ENCODE measurements around the gene TTC32.

Gene TTC32

GRCh38 chr2:19876751-19877150 lies 25.0 kb downstream of the TTC32 start:
- DNase-seq (ENCODE audit: low spot score): no peak

DNA sequence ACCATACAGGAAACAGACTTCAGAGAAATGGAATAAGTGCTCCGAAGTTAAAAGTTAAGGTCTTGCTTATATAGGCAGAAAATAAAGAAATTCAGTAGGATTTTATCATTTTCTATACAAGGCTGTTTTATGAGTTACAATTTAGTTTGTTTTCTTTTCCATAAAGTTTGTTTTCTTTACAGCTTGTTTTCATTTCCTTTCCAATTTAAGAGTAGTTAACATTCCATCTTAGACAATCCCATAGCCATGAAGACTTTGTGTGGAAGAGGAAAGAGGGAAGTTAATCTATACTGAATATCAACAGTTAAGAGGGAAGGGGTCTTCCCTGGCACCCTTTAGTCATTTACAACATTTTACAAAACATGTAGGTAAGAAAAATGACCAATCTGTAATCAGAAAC lies 26.5 kb downstream of the TTC32 start:
- DNase-seq (ENCODE audit: low spot score): no peak

- no peak for DNase-seq (ENCODE audit: low spot score)
Observed at GRCh38 chr2:19874726-19875125, 27.1 kb downstream of the TTC32 start.

DNA sequence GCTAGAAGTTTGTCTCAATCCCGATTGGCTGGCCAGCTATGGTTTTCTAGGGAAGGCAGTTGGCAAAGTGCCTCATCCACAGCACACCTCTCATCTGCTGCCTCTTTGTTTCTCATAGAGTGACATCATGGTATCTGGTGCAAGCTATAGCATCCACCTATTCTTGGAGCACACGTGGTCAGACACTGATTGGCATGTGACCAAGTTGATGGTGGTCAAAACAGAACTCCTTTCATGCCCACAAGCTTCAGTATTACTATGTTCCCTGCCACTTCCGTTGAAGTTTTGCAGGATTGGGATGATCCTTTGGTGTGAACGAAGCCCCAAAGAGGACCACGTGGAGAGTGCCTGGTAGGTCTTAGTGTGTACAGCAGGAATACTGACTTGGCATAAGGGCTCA lies 28.8 kb downstream of the TTC32 start:
- DNase-seq (ENCODE audit: low spot score): no peak

DNA sequence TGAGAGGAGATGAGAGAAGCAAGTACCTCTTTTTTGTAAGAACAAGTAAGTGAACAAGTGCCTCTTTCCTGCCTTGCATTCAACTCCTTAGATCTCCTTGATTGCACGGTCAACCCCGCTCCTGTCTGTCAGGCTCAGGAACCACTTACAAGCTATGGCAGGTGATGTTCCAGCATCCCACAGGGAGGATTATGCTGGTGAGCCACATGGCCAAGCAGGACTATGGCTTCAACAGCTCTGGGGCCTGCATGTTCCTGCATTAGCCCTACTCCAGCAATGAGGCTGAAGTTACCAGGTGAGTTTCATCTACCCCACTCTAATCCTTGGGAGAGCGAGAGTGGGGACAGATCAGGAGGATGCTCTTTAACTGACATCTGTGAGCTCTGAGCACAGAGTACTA lies 29.5 kb downstream of the TTC32 start:
- no peak for DNase-seq (ENCODE audit: low spot score)

DNA sequence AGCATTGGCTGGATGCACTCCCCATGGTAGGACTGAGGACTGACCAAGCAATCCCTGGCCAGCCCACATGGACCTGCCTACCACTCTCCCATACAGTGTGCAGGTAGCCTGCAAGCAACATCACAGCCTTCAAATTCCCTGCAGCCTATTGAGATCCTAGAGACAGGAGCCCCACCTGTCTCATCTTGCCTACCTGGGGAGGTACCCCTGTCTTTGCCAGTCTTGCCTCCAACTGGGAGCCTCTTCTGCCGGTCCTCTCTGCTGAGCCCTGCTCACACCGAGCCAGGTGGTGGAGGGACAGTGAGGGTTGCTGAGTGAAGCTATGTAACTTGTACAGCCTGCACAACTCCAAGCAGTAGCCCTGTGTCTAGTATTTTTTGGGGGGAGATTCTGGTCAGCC lies 29.9 kb downstream of the TTC32 start:
- DNase-seq (ENCODE audit: low spot score): no peak

DNA sequence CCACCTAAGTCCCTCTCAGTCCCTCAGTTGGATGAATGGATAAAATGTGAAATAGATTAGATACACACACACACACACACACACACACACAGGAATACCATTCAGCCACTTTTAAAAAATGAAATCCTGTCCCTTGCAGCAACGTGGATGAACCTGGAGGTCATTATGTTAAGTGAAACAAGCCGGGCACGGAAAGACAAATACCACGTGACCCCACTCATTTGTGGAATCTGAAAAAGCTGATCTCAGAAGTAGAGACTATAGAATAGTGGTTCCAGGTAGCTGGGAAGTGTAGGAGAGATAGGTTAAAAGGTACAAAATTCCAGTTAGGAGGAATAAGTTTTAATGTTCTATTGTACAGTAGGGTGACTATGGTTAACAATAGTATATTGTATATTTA lies 31.0 kb downstream of the TTC32 start:
- DNase-seq (ENCODE audit: low spot score): no peak

DNA sequence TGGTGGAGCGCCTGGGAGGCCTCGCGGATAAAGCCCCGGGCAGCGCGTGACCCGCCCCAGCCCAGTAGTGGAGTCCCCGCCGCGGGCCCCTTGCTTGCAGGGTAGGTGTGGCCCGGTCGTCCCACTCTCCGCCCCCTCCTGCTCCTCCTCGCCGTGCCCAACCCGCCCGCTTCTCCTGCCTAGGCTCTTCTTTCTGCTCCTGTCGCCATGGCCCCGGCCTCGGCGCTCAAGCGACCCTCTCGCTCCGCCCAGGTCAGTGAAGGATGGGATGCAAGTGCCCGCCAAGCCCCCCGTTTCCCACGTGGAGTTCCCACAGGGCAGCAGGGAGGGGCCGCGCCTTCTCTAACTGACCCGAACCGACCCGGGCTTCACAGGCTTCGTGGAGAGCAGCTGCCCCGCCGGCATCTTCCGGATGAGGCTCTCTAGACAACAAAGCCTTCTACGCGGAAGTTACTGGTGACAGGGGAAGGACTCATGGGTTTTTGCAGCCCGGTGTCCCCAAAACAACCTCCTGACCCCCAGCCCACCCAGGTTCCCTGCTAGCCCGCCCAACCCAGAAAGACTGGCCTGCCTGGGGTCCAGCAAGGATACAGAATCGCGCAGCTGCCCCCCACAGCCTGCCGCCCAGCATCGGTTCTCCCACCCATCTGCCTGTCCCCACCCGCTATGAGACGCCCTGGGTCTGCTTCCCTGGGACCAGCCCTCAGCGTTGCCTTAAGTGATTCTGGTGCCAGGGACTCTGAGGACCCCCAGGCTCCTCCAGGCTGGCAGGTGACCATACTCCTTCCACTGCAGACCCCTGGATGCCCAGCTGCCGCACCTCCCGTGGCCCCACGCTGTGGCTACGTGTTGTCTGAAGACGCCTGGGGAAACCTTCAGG lies 32.8 kb downstream of the TTC32 start:
- no peak for DNase-seq (ENCODE audit: low spot score)

- no peak for DNase-seq (ENCODE audit: low spot score)
Observed at GRCh38 chr2:19868224-19868623, 33.6 kb downstream of the TTC32 start.

GRCh38 chr2:19866771-19867170 lies 35.0 kb downstream of the TTC32 start:
- DNase-seq (ENCODE audit: low spot score): no peak

- no peak for DNase-seq (ENCODE audit: low spot score)
Observed at GRCh38 chr2:19865151-19865550, 36.6 kb downstream of the TTC32 start.

- no peak for DNase-seq (ENCODE audit: low spot score)
Observed at GRCh38 chr2:19864381-19864780, 37.4 kb downstream of the TTC32 start.

DNA sequence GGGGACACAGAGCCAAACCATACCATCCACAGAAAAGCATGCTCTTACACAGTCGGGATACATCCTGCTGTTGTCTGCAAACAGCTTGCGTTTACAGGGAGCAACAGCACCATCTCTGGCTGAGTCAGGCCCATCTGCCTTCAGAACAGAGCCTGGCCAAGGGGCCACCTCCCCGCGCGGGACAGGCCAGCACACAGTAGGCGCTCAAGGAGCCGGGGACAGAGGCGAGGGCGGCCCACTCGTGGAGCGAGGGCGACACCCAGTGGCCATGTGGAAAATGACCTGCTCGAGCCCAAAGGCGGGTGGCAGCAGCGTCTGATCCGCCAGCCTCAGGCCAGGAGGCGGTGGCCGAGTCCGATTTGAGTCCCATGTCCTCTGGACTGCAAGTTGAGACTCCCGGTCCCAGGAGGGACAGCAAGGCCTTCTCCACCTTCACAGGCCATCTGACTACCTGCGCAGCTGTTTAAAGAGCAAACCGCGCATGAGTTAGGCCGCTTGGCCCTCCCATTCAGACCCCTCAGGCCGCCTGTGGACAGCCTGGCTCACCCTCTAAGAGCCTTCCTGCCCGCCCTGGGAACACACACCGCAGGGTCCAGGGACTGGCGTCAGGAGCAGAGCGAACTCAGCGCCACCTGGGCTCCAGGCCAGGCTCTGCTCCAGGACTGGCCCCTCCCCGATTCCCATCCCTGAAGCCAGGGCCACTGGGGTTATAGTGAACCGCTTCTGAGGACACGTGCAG lies 38.3 kb downstream of the TTC32 start:
- DNase-seq (ENCODE audit: low spot score): peak; percentile 53

GRCh38 chr2:19861813-19862212 lies 40.0 kb downstream of the TTC32 start:
- DNase-seq (ENCODE audit: low spot score): no peak

- peak; percentile 34 for DNase-seq (ENCODE audit: low spot score)
Observed at GRCh38 chr2:19860022-19860421, 41.8 kb downstream of the TTC32 start.

- no peak for DNase-seq (ENCODE audit: low spot score)
Observed at GRCh38 chr2:19859565-19859964, 42.2 kb downstream of the TTC32 start.

DNA sequence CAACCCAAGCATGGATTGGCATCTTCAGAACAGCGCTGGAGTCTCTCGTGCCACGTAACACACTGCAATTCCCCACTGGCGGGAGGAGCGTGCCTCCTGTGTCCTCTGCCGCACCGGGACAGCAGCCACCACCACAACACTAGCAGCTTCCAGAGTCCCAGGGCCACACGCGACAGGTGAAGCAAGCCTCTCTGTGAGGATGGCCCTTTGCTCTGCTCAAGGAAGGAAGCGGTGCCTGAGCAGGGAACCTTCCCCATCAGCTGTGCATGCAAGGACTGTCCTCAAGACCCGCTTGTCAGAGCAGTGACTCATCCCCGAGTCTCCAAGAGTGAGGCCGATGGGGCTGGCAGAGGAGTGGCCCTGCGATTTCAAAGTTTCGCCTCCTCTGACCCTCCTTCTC lies 44.0 kb downstream of the TTC32 start:
- no peak for DNase-seq (ENCODE audit: low spot score)

GRCh38 chr2:19857100-19857499 lies 44.7 kb downstream of the TTC32 start:
- no peak for DNase-seq (ENCODE audit: low spot score)

DNA sequence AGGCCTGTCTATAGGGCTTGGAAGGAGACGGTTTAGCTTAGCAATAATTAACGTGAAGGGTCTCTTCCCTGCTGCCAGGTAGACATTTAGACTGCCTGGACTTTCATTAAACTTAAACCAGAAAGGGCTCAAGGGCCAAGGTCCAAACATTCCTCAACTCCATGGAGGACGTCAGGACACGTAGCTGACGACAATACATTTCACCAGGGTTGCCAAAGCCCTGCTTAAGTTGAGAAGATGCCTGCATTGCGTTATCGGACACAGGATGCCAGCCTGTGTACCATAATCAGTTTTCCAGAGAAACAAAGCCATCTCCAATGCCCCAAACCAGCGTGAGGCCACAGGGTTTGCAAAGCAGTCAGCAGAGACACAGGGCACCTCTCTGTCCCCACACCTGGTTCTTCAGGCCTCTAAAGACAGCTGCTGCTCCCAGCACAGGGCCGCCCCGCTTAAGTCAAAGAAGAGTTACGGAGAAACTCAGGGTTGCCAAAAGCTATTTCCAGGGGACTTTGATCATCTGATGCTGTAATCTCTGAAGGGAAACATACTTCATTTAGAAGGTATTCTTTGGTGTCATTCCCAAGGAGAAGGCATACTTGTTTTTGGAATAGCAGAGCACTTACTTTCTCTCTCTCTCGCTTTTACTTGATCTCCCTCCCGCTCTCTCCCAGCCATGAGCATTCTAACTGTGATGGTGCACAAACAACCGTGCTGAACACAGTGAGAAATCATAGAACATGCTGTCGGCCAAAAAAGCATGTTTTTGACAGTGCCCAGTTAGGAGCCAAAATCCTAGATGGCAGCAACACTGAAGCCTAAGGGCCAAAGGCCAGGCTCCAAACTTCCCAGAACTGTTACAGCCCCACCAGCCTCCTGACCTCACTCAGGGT lies 46.0 kb downstream of the TTC32 start:
- DNase-seq (ENCODE audit: low spot score): no peak

DNA sequence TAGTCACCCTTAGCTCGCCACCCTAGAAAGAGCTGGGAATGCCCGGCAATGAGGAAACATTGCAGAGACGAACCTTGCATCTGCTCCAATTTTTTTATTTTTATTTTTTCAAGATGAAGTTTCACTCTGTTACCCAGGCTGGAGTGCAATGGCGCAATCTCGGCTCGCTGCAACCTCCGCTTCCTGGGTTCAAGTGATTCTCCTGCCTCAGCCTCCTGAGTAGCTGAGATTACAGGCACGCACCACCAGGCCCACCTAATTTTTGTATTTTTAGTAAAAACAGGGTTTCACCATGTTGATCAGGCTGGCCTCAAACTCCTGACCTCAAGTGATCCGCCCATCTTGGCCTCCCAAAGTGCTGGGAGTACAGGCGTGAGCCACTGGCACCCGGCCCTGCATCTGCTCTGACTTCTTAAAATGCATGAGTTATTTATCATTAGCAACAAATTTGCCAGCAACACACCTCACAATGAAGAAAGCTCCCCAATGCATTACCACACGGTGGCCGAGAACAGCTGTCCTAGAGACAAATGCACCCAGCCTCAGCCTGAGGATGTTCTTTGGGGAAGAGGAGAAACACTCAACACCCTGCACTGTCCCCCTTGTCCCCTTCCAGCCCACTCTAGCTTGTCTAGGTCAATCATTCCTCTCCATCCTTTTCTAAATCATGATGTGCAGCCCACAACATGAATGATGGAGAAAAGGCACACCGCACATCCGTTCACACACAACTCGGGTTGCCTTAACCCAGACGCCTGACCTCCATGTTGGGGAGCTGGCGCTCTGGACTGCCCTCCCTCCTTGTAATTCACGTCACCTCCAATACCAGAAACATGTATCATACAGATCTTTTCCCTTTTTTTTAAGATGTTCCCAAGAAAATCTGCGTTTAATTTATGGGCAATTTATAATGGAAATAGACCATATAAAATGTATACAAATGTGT lies 46.9 kb downstream of the TTC32 start:
- no peak for DNase-seq (ENCODE audit: low spot score)

DNA sequence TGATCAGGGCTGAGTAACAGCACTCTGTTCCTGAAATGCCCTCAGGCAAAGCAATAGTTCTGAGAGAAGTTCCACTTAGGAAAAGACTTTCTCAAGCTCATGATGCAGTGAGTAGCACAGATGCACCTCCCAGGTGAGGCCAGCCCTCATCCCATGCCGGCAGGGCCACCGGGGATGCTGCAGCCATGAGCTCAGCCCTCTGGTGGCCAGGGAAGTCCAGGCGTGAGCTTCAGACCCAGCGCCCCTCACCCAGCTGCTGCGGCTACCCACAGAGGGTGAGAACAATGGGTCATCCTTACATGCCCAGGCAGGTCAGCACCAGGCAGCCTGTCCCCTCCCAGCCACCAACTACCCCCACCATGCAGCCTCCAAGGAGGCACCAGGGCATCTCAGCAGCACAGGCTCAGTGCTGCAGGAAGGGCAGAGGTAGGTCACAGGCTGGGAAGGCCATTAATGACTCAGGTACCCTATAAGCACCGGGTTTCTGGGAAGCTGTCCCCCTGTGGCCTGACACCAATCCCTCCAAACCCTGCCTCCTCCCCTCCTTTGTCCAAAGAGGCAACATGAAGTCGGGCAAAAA lies 50.6 kb downstream of the TTC32 start:
- no peak for DNase-seq (ENCODE audit: low spot score)
